GM23338 (cell line): ENCODE measurements around the gene MUC6. TPM values are rescaled to one million over a fixed set of nuclear protein-coding genes. Genes with fewer than 3 reads are reported as not detected.

Experiments used
- ATAC-seq: fragments of 200-7000 bp; cut with Tn5 transposase; 3 replicates; pipeline ENCODE4 v1.9.1; 2020
- DNase-seq: peaks from one replicate; pipeline ENCODE4 v3.0.0-alpha.2; 2015; ENCODE audit warnings: low spot score
- H2AFZ ChIP-seq: fragments of 200-600 bp; sonication (generic); 2 replicates; pipeline ENCODE4 v1.8.0; 2016; ENCODE audit warnings: antibody characterized with exemption, mild to moderate bottlenecking, moderate library complexity
- H3F3A ChIP-seq: fragments of 200-600 bp; sonication (generic); replicated peaks from 2 replicates; pipeline ENCODE4 v1.8.0; 2017; ENCODE audit warnings: antibody characterized with exemption, mixed run types, low read depth
- H3K27ac ChIP-seq: fragments of 200-600 bp; sonication (generic); 2 replicates; pipeline ENCODE4 v1.6.1; 2016; ENCODE audit warnings: low read depth
- H3K27me3 ChIP-seq: fragments of 200-600 bp; sonication (generic); 2 replicates; pipeline ENCODE4 v1.8.0; 2016; ENCODE audit warnings: mild to moderate bottlenecking, mixed run types, moderate library complexity; ENCODE audit not compliant: insufficient read depth
- H3K36me3 ChIP-seq: fragments of 200-600 bp; sonication (generic); 2 replicates; pipeline ENCODE4 v1.8.0; 2016; ENCODE audit warnings: mild to moderate bottlenecking; ENCODE audit not compliant: insufficient read depth
- H3K4me1 ChIP-seq: fragments of 200-600 bp; sonication (generic); 2 replicates; pipeline ENCODE4 v1.8.0; 2016; ENCODE audit warnings: mild to moderate bottlenecking, moderate library complexity; ENCODE audit not compliant: insufficient read depth
- H3K4me2 ChIP-seq: fragments of 200-600 bp; sonication (generic); 2 replicates; pipeline ENCODE4 v1.7.1; 2017; ENCODE audit warnings: mixed run types
- H3K4me3 ChIP-seq: fragments of 200-600 bp; sonication (generic); 2 replicates; pipeline ENCODE4 v1.6.1; 2016; ENCODE audit warnings: mixed run types
- H3K79me2 ChIP-seq: fragments of 200-600 bp; sonication (generic); replicated peaks from 2 replicates; pipeline ENCODE4 v1.8.0; 2017; ENCODE audit warnings: mild to moderate bottlenecking; ENCODE audit not compliant: insufficient read depth
- H3K9me2 ChIP-seq: fragments of 200-600 bp; sonication (generic); 2 replicates; pipeline ENCODE4 v1.8.0; 2017; ENCODE audit not compliant: insufficient read depth
- H4K20me1 ChIP-seq: fragments of 200-600 bp; sonication (generic); replicated peaks from 2 replicates; pipeline ENCODE4 v1.8.0; 2017; ENCODE audit warnings: mild to moderate bottlenecking; ENCODE audit not compliant: insufficient read depth
- H3K27ac Mint-ChIP-seq: 2 replicates; pipeline ENCODE4 v1.8.0; 2020; ENCODE audit warnings: inconsistent platforms, mild to moderate bottlenecking, moderate library complexity, mixed read lengths
- H3K27me3 Mint-ChIP-seq: 3 replicates; pipeline ENCODE4 v1.8.0; 2022; ENCODE audit warnings: low read depth, mild to moderate bottlenecking, moderate library complexity, mixed read lengths, inconsistent platforms; ENCODE audit not compliant: insufficient read depth, poor library complexity
- H3K36me3 Mint-ChIP-seq: 3 replicates; pipeline ENCODE4 v1.8.0; 2021; ENCODE audit warnings: low read depth, mild to moderate bottlenecking, inconsistent platforms, moderate library complexity, mixed read lengths
- H3K4me1 Mint-ChIP-seq: 3 replicates; pipeline ENCODE4 v1.8.0; 2020; ENCODE audit warnings: mild to moderate bottlenecking, inconsistent platforms, mixed read lengths
- H3K4me3 Mint-ChIP-seq: 3 replicates; pipeline ENCODE4 v1.8.0; 2021; ENCODE audit warnings: moderate library complexity, mild to moderate bottlenecking, inconsistent platforms, mixed read lengths
- H3K9me3 Mint-ChIP-seq: 3 replicates; pipeline ENCODE4 v1.8.0; 2020; ENCODE audit warnings: moderate library complexity, mild to moderate bottlenecking, inconsistent platforms, mixed read lengths
- CREB1 ChIP-seq: fragments of 250-450 bp; sonication (Bioruptor Pico); IDR thresholded peaks from 2 replicates; pipeline ENCODE4 v1.5.0; 2020; ENCODE audit warnings: low read depth, mild to moderate bottlenecking, moderate library complexity
- ETS1 ChIP-seq: IDR thresholded peaks from 2 replicates; pipeline ENCODE4 v1.6.1; 2016; ENCODE audit warnings: antibody characterized with exemption
- EZH2 ChIP-seq: fragments of 200-600 bp; sonication (generic); IDR thresholded peaks from one replicate; pipeline ENCODE4 v1.8.0; 2017; ENCODE audit warnings: antibody characterized with exemption, mild to moderate bottlenecking, low read depth; ENCODE audit not compliant: unreplicated experiment
- EZH2phosphoT487 ChIP-seq: fragments of 200-600 bp; sonication (generic); IDR thresholded peaks from one replicate; pipeline ENCODE4 v1.8.1; 2018; ENCODE audit warnings: antibody characterized with exemption; ENCODE audit not compliant: unreplicated experiment
- JUNB ChIP-seq: IDR thresholded peaks from one replicate; pipeline ENCODE4 v1.6.1; 2016; ENCODE audit warnings: antibody characterized with exemption; ENCODE audit not compliant: unreplicated experiment
- NANOG ChIP-seq: IDR thresholded peaks from 2 replicates; pipeline ENCODE4 v1.6.1; 2016; ENCODE audit warnings: antibody characterized with exemption, borderline replicate concordance
- POLR2AphosphoS5 ChIP-seq: IDR thresholded peaks from 2 replicates; pipeline ENCODE4 v1.6.1; 2016; ENCODE audit warnings: antibody characterized with exemption, low read depth
- REST ChIP-seq: IDR thresholded peaks from one replicate; pipeline ENCODE4 v1.6.1; 2018; ENCODE audit warnings: antibody characterized with exemption; ENCODE audit not compliant: unreplicated experiment
- STAT1 ChIP-seq: IDR thresholded peaks from one replicate; pipeline ENCODE4 v1.6.1; 2016; ENCODE audit warnings: antibody characterized with exemption; ENCODE audit not compliant: unreplicated experiment
- ZNF114 ChIP-seq: fragments of 250-450 bp; sonication (Bioruptor Pico); IDR thresholded peaks from 2 replicates; pipeline ENCODE4 v1.5.0; 2020; ENCODE audit warnings: mild to moderate bottlenecking, moderate library complexity
- ZNF331 ChIP-seq: fragments of 250-450 bp; sonication (Bioruptor Pico); IDR thresholded peaks from 2 replicates; pipeline ENCODE4 v1.5.0; 2020; ENCODE audit warnings: low read depth, mild to moderate bottlenecking, moderate library complexity
- ZNF462 ChIP-seq: fragments of 250-450 bp; sonication (Bioruptor Pico); IDR thresholded peaks from 2 replicates; pipeline ENCODE4 v1.5.0; 2020; ENCODE audit warnings: mild to moderate bottlenecking, moderate library complexity
- polyA plus RNA-seq: library from polyadenylated mRNA; unstranded; fragments of >200 nt; fragmentation: Nextera tagmentation; extraction: Ambion mirVana; gene quantifications from 2 replicates; pipeline ENCODE4 v1.2.1, GENCODE V29; 2016
- total RNA-seq: library from RNA; depleted of rRNA; stranded (reverse); fragments of >200 nt; shearing (Covaris generic); gene quantifications from 2 replicates; pipeline ENCODE4 v1.2.3, GENCODE V29; 2014
- TF ChIP-seq, protein P1 (sequence below), 2 experiments: fragments of 200-600 bp in 1 of 2; sonication (generic) in 1 of 2; conservative IDR thresholded peaks; 2 replicates each; pipeline versions ENCODE4 v1.5.1 to v1.6.1; 2016 to 2017; ENCODE audit warnings: antibody characterized with exemption in 2 of 2, low read depth in 2 of 2, mild to moderate bottlenecking in 2 of 2, moderate library complexity in 1 of 2

MUC6 gene
- total and polyA plus RNA-seq, 2 experiments from 2014 or later, result not detected

DNA sequence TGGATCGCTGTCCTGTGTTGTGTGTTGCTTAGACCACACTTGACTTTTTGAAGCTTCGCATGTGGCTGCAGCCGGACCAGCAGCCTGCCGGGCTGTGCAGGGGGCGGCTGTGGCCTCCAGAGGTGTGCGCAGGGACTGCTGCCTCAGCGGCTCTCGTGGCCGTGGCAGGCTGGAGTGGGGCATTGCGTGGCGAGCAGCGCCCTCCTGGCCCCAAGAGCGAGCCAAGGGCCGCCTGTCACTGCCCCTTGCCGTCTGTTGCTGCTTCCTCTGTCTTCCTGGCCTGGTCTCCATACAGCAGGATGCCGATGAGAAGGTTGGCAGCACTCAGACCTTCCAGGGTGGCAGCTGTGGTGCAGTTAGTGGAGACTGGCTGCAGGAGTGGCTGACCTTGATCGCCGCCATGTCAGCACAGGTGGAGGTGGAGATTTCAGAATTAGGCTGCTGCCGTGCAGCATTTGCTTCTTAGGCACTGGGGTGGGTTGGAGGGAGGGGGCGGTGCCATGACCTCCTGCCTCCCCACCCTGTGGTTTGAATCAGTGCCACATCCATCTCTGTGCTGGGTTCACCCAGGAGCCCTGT is 34.0 kb downstream of the MUC6 start:
- H4K20me1 ChIP-seq, result peaks cover 12% of the 10 kb centered on the region

More for the DNA sequence above, 34.0 kb downstream of the MUC6 start:
- H3K4me1 Mint-ChIP-seq, result no peaks in the 10 kb centered on the region; the same call in 2 of the 3 replicates
- Histone ChIP-seq H2AFZ (no peak overlapping the region), H3K4me3 (no peak overlapping the region), H3K4me2 (no peak overlapping the region), H3K4me1 (no peaks in the 10 kb centered on the region), H3K36me3 (peaks cover 11% of the 10 kb centered on the region; the same call in 1 of the 2 replicates), H3K79me2 (no peaks in the 10 kb centered on the region), H3F3A (no peaks in the 10 kb centered on the region), H3K9me2 (no peaks in the 10 kb centered on the region), H3K27me3 (no peaks in the 10 kb centered on the region), H3K27ac (no peak overlapping the region)
- DNase-seq (no peak), ATAC-seq (no peak)
- H3K36me3 Mint-ChIP-seq, result peaks cover 52% of the 10 kb centered on the region
- TF ChIP-seq ZNF114, result no peak
- no peak for TF ChIP-seq EZH2phosphoT487
- TF ChIP-seq REST, result no peak
- no peak for TF ChIP-seq NANOG
- no peak for TF ChIP-seq JUNB
- TF ChIP-seq CREB1 (CRISPR knock-in tag), result no peak
- TF ChIP-seq, protein P1, sequence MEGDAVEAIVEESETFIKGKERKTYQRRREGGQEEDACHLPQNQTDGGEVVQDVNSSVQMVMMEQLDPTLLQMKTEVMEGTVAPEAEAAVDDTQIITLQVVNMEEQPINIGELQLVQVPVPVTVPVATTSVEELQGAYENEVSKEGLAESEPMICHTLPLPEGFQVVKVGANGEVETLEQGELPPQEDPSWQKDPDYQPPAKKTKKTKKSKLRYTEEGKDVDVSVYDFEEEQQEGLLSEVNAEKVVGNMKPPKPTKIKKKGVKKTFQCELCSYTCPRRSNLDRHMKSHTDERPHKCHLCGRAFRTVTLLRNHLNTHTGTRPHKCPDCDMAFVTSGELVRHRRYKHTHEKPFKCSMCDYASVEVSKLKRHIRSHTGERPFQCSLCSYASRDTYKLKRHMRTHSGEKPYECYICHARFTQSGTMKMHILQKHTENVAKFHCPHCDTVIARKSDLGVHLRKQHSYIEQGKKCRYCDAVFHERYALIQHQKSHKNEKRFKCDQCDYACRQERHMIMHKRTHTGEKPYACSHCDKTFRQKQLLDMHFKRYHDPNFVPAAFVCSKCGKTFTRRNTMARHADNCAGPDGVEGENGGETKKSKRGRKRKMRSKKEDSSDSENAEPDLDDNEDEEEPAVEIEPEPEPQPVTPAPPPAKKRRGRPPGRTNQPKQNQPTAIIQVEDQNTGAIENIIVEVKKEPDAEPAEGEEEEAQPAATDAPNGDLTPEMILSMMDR (conservative IDR thresholded peaks at IDR 0.05; ENCODE audit: low read depth in 2 of 2), result no peak
- TF ChIP-seq ETS1, result no peak
- no peak for TF ChIP-seq EZH2
- TF ChIP-seq STAT1, result no peak
- TF ChIP-seq ZNF462 (CRISPR knock-in tag), result no peak
- no peak for TF ChIP-seq POLR2AphosphoS5
- TF ChIP-seq ZNF331 (CRISPR knock-in tag), result no peak
- H3K4me3 Mint-ChIP-seq, result no peak overlapping the region
- H3K27ac Mint-ChIP-seq, result no peak overlapping the region
- no peaks in the 10 kb centered on the region; the same call in 2 of the 3 replicates for H3K9me3 Mint-ChIP-seq
- peaks cover 7% of the 10 kb centered on the region for H3K27me3 Mint-ChIP-seq
